Tongue (tissue), 2 donors: ENCODE measurements around the gene FRMD1. TPM values are rescaled to one million over a fixed set of nuclear protein-coding genes. Genes with fewer than 3 reads are reported as not detected.

Experiments used
- DNase-seq: peaks from one replicate; pipeline ENCODE4 v3.0.0-alpha.2; 2015
- total RNA-seq: library from RNA; depleted of rRNA; stranded (reverse); fragments of >200 nt; gene quantifications from one replicate; pipeline ENCODE4 v1.2.3, GENCODE V29; 2014

Gene FRMD1
- total RNA-seq, 1 donor from 2014 or later, result 0.41 TPM

DNA sequence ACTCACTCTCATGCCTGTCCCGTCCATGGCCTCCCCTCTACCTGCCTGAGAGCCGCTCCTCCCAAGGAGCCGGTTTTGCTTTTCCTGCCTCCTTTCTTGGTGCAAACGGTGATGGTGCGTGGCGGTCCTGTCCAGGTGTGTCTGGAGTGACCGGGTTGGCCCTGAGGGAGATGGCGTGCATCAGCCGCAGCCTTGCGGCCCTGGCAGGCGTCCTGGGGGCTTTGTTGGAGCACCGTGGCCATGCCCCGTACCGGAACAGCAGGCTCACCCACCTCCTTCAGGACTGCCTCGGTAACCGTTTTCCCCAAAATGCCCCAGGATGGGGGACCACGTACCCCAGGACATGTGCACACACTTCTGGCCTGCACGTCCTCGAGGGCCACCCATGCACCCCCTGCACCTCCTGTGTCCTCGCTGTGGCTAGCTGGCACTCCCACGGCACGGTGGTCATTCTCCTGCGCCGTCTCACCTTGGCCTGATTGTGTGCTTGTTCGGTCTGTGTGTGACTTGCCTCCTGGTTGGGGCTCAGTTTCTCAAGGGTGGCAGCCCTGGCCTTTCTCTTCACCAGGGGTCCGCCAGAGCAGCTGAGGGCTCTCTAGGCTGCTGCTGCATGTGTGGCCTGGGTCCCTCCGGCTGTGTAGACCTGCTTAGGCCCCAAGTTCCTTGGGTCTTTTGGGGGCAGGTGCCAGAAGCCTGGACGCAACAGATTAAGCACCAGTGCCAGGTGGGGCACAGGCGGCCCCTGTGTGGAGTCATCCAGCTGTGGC is 36.4 kb downstream of the FRMD1 start:
- DNase-seq, result no peak

DNA sequence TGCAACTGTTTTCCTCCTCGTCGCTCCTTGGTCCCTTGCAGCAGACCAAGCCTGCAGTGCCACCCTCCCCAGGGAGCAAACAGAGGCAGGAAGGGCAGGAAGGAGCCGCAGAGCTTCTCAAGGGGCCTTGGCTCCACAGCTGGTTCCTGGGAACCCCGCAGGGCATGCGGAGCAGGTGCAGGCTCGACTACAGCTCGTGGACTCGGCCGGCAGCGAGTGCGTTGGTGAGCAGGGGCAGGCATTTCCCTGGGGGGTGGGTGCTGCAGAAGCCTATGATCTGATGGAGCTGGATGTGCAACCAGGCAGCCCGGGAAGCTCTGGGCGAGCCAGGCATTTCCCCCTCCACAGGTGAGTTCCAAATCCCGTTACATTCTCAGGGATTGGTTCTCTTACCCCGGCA is 37.1 kb downstream of the FRMD1 start:
- DNase-seq, result no peak

DNA sequence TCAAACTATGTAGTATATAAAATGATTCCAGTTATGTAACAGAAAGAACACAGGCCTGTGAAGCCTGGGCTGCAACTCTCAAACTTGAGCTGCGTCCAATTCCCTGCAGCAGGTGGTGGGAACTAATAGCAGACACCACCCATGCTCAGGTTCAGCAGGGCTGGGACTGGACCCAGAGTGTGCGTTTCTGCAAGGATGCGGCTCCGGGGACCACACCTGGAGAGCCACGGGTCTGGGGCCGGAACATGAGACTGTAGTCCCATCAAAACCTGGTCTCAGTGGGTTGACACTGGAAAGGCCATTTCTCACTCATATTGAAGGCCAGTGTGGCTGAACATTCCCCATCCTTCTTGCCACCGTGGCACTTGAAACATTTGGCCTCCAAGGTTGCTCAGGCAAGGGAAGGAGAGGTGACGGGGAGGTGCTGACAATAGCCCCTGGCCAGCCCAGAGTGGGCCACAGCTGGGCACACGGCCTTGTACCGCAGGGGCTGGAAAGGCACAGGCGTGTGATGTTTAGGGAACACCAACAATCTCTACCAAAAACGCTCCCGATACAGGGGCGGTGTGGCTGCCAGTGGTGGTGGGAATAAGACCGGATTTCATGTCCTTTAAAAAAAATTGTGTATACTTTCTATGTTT is 38.0 kb downstream of the FRMD1 start:
- DNase-seq, result no peak

DNA sequence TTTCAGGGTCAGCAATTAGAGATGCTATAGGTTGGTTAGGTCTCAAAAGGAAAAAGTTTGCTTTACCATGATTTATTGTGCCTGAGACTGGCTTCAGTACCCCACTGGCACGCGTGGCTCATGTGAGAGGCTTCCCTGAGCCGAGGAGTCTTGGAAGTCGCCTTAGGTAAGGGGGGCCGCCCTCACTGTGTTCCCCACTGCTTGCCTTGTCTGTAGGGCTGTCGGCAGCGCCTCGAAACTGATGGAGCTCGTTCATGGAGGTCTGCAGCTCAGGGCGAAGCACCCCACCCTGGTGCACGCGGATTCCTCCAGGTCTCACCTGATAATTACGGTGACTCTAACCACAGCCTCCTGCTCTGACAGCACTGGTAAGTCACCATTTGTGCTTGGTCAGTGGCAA is 39.2 kb downstream of the FRMD1 start:
- DNase-seq, result no peak

DNA sequence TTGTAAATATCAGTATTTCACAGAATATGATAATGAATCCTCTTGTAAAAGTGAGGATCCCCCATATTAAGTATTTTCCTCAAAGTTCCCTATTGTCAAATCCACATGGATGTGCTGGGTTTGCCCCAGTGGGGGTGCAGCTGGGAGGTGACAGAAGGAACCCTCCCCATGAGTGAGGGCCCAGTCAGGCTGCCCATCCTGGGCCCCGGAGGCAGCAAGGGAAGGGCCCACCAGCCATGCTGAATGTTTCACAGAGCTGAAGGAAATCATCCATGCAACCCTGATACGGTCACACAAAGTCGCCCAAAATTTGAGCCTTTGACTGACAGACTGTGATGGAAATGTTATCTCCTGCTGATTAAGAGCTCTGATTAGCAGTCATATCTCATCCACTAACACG is 39.7 kb downstream of the FRMD1 start:
- no peak for DNase-seq

DNA sequence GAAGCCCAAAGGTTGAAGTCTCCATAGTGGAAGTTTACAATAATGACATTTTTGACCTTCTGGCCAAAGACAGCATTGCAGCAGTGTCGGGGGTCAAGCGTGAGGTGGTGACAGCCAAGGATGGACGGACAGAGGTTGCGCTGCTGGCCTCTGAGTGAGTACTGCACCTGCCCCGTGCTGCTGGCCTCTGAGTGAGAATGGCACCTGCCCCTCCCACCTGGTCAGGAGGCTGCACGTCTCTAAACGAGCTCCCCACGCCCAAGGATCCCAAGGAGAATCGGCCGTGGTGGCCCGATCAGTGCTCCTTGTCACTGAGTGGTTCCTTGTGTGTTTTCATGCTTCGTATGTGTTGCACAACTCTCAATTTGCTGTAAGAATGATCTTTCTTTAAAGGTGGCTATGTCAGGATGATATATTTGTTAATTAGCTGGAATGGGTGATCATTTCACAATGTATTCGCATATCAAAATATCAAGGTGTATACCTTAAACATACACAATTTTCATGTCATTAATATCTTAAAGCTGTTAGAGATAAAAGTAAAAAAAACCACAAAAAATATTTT is 40.4 kb downstream of the FRMD1 start:
- DNase-seq, result no peak

DNA sequence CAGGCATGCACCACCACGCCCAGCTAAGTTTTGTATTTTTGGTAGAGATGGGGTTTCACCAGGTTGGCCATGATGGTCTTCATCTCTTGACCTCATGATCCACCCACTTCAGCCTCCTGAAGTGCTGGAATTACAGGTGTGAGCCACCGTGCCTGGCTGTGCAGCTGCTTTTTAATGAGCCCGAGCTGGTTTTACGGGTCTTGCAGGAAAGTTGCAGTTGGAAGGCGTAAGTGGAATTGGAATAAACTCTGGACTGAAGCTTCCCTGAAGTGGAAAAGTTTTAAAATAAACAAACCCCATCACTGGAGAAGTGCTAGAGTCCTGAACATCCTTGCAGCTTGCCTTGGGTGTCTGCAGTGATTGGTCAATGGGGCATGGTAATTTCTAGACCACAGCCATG is 41.2 kb downstream of the FRMD1 start:
- DNase-seq, result no peak

DNA sequence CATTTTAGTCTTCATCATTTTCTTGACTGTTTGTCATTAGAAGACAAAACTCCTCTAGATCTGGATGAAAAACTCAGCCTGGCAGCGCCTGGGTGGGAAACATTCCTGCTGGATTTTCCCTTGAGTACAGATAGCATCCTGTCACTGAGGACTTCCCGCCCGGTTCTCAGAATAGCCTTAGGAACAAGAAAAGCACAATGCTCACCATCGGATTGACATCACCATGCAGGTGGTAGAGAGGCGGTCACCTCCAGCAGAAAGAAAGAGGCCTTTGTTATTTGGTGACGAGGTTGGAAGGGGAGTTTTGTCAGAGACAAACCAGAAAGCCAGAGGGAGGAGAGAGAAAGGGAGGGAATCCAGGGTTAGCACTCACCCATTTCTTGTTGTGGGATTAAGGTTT is 41.8 kb downstream of the FRMD1 start:
- DNase-seq, result no peak

DNA sequence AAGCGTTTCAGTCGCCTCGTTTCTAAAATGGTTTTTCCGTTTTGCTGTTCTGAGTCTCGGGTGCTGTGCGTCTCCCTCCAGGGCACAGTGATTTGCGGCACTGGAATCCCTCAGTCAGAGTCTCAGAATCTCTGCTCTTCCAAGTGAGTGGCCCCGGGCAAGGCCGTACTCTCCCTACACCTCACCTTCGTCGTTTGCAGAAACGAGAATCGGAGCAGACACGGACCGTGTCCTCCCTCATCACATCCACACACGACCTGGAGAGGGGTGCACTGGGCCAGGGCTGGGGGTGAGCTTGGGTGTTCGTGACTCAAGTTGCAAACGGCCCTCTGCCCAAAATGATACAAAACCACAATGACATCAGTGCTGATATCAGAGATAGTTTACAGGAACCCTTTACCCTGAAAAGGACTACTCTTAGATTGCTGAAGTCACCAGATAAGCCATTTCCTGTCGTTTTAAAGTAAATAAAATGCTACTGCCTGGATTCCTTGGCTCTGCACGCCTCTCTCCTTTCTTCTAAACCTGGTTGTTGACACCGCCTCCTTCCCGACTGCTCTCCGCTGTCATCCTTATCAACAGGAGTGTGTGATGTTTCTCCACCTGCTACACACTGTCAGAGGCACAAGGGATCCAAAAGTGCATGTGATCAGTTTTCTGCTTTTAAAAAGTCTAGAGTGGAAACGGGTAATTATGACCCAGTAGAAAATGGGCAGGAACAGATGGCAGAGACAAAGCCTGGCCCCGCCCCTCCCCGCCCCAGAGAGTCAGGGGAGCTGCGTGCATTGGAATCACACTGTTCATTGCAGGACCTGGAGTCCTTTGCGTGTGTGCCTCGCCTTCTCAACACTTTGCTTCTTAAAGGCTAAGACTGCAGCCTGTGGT is 43.1 kb downstream of the FRMD1 start:
- peak; percentile 85 for DNase-seq

DNA sequence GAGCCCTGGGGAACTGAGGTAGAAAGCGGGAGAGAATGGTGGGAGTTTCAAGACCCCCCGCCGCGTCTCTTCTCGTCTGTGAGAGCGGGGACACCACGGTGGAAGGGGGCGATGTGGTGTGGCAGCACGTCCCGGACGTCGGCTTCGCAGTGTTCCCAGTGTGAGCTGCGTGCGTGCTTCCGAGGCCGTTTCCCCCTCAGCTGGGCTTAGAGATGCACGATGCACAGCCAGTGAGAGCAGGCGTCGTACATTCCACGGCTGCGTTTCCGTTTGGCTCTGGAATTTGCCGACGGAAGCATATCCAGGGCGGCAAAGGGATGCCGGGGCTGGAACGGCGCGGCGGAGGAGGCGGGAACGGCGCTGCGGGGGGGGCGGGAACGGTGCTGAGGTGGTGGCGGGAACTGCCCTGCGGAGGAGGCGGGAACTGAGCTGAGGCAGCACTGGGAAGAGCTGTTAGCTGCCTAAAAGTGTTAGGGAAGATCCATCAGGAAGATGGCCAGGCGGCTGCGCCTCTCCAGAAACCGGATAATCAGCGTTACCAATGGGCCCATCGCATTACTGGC is 43.8 kb downstream of the FRMD1 start:
- peak; percentile 84 for DNase-seq

DNA sequence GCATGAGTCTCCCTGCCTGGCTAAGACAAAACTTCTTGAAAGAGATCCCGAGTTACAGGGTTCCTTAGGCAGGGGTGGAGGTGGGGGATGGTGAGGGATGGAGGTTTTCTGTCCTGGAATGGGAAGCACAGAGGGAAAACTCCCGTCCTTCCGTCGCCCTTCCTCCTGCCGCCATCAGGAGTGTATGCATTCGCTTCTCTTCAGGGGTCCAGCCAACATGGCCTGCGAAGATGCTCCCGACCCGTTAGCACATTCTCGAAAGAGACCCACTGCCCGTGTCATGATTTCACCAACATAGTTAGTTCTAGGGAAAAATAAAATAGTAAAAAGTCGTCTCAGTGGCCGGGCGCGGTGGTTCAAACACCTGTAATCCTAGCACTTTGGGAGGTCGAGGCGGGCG is 44.5 kb downstream of the FRMD1 start:
- DNase-seq, result no peak

DNA sequence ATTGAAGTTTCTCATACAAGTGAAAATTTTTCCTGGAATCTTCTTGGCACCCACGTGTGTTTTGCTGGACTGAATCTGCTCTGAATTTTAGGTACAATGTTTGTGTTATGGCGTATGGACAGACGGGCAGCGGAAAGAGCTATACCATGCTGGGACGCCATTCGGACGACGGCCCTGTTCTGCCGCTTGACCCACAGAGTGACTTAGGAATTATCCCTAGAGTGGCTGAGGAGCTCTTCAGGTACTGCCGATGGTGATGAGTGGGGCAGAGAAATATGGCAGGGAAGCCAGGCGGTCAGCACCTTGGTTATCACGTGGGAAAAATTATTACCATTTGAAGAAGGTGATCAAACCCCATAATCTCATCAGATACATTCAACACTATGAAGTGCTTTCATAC is 45.2 kb downstream of the FRMD1 start:
- no peak for DNase-seq

DNA sequence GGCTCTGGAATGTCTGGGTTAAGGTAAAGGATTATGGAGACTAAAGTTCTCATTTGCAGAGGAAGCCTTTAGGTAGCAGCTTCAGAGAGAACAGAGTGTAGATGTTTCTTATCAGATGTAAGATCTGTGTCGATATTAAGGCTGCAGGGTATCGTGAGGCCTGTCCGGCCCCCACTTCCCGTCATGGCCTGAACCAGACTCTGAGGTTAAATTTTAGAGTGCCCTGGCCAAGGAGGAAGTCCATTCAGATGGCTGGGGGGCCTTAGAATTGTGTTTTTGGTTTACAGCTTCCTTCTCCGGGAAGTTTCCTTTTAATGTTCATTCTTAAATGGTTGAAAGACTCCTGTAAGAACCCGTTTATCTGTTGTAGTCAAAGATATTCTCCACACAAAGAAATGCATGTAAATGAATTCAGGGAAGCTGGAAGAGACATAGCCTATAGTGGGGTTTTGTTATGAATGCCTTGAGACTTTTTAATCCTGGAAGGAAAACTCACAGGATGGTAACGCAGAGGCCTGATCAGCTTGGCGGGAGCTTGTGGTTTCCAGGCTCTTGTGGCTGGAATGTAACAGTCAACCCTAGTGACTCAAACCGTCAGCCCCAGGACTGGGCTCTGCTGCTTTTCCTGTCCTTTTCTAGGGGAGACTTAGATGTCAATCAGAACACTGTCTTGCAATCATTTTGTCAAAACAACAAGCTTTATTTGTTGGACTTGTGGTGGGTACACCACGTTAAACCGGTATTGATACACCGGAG is 46.8 kb downstream of the FRMD1 start:
- DNase-seq, result peak; percentile 56

DNA sequence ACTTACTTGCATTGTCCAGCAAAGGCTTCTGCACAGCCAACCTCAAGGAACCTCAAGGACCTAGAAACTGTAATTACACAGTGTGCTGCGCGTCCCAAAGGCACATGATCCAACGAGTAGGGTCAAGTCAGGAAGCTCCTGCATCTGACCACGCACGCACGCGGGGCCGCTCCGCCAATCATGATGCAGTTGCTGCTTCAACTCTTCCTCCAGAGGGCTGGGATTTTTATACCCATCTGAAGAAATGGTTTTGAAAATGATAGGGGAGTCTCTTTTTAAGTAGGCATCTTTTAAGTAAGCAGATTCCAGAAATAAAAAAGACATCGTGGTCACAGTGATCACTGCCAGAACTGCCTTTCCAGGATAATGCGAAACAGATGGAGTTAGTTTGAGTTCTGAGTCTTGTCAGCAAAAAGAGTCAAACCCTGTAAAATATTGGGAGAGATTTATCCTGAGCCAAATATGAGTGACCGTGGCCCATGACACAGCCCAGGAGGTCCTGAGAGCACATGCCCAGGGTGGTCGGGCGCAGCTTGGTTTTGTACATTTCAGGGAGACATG is 47.5 kb downstream of the FRMD1 start:
- DNase-seq, result peak; percentile 76

DNA sequence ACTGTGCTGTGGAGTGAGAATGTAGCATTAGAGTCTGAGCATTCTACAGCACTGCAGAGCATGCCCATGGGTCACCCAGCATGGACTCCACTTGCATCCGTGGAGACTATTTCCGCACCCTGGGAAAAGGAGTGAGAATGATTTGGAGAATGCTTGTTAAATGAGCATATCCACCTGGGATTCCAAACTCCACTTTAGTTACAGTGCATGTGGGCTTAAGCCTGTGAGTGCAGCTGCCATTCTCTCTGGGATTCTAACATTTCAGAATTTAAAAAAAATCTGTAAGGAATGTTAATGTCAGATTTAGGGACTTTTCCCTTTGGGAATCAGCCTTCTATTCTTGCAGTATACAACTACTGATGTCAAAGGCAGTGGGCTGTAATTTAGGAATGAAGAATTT is 48.1 kb downstream of the FRMD1 start:
- DNase-seq, result peak; percentile 54

DNA sequence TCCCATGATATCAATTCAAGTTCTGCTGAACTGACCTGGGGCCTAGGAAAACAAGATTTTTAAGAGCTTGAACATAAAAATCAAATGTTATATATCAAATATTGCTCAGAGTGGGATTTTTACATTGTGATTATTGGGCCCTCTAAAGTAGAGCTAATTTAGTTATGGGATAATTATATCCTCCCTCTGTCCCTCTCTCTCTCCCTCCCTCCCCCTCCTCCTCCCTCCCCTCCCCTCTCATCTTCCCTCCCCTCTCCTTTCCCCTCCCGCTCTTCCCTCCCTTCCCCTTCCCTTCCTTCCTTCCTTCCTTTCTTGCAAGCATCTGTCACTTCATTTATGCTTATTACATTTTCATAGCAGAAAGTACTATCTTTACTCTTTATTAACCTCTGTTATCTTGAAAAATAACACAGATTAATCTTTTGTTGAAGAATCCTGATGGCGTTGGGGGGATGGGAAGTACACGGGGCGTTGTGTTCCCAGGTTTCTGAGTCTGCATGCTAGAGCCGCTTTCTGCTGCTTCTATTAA is 48.7 kb downstream of the FRMD1 start:
- no peak for DNase-seq

DNA sequence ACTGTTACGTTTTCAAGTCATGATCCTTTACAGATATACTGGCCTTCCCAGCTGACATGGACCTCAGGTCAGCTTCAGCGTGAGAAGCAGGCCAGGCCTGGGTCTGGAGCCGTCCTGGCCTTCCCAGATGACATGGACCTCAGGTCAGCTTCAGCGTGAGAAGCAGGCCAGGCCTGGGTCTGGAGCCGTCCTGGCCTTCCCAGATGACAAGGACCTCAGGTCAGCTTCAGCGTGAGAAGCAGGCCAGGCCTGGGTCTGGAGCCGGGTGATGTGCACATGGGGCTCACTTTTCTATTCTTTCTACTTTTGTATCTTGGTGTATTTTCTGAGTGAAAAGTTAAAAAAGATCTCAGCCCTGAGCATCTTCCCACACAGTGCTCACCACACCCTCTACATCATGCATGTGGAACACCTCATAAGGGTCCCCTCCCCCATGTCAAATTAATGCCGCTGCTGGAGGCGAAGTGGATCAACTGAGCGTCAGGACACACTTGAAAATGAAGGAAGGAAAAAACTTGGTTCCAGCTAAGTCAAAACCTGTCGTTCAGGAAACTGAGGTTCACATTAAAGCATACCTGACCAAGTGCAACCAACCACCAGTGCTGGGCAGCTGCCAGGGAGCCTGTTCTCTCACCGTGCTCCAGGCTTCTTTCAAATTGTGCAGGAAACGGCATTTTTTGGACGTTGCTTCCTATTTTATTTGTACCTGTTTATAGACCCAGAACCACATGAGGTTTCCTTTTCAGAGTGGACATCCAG is 49.4 kb downstream of the FRMD1 start:
- no peak for DNase-seq

DNA sequence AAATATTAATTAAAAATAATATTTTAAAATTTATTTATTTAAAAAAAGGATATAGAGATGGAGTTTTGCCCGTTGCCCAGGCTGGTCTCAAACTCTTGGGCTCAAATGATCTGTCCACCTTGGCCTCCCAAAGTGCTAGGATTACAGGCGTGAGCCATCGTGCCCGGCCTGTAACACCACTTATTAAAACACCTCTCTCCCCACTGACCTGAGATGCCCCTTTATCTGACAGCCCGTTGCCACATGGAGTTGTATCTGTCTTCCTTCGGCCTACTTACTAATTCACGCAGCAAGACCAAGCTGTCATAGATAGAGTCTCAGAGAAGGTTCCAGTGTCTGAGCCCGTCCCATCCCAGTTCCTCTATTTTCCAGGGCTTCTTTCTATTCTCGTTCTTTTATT is 50.8 kb downstream of the FRMD1 start:
- DNase-seq, result no peak

DNA sequence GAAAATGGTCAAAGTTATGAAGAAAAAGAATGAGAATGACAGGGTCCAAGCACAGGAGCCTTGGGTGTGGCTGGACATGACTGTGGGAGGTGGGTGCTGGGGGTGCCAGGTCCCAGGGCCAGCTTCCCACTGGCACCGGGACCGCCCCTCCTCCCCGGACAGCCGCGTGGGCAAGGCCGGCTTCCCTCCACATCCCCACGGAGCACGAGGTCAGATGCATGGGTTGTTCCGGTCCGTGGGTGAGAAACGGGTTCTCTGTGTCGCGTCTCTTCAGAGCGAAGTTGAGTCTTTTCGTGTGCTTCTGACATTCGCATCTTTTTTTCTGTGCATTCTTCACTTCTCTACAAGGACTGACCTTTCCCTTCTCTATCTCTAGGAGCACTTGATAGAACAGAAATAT is 51.5 kb downstream of the FRMD1 start:
- no peak for DNase-seq

DNA sequence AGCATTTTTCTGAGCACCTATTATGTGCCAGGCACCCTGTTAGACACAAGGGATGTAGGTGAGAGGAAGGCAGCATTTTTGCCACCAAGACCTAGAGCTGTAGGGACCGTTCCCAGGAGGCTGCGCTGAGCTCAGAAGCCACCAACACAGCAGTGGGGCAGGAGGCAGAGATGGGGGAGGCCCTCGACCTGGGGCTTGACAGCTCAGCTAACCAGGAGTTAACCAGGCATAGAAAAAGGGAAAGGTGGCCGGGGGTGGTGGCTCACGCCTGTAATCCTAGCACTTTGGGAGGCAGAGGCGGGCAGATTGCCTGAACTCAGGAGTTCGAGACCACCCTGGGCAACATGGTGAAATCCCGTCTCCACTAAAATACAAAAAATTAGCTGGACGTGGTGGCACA is 52.1 kb downstream of the FRMD1 start:
- no peak for DNase-seq
